ENCODE data around the gene EBF3. TPM values are rescaled to one million over a fixed set of nuclear protein-coding genes. Genes with fewer than 3 reads are reported as not detected.

Gene EBF3
- total RNA-seq, 1 experiment from 2014 or later, result not detected

- CTCF ChIA-PET, result no interaction called here
- no peaks in the 10 kb centered on the region for H3F3A ChIP-seq (ENCODE audit: low read length, unreplicated experiment)
- H3K4me3 ChIP-seq (ENCODE audit: low read length), result no peak overlapping the region
- POLR2A ChIA-PET (ENCODE audit: unreplicated experiment), result no interaction called here
- TF ChIP-seq EZH2phosphoT487 (IDR thresholded peaks at IDR 0.05; ENCODE audit: borderline replicate concordance, low read length), result no peak
- TF ChIP-seq EZH2 (IDR thresholded peaks at IDR 0.05; ENCODE audit: low read length, unreplicated experiment), result no peak
- TF ChIP-seq CTCF (conservative IDR thresholded peaks at IDR 0.05; ENCODE audit: low read depth, low read length), result no peak
- peaks cover 28% of the 10 kb centered on the region for H3K27me3 ChIP-seq (ENCODE audit: low read length)
- no peak overlapping the region for H3K27ac ChIP-seq (ENCODE audit: low read length)
- H3K4me2 ChIP-seq (ENCODE audit: low read length), result no peak overlapping the region
- no peaks in the 10 kb centered on the region for H3K36me3 ChIP-seq (ENCODE audit: low read depth, low read length)
- no peaks in the 10 kb centered on the region for H3K9me2 ChIP-seq (replicated peaks; ENCODE audit: low read length)
- no peaks in the 10 kb centered on the region for H3K79me2 ChIP-seq (ENCODE audit: low read length)
- no peaks in the 10 kb centered on the region for H3K4me1 ChIP-seq (ENCODE audit: insufficient read depth, low read length)
- no peak overlapping the region for H3K9ac ChIP-seq (ENCODE audit: low read length)
- intact Hi-C loops (cut with micrococcal nuclease), result no loop called here
- DNase-seq (no peak), ATAC-seq (no peak)
- H4K20me1 ChIP-seq (ENCODE audit: low read length), result no peaks in the 10 kb centered on the region
- H2AFZ ChIP-seq (ENCODE audit: low read length), result no peak overlapping the region
- no TSS peak for BruUV-seq (replicated peaks)
- H3K9me3 ChIP-seq (ENCODE audit: low read length), result no peaks in the 10 kb centered on the region
These were observed 73.9 kb downstream of the EBF3 start for GRCh38 chr10:129890170-129890569.

- H4K20me1 ChIP-seq (ENCODE audit: low read length), result no peaks in the 10 kb centered on the region
- no peaks in the 10 kb centered on the region for H3F3A ChIP-seq (ENCODE audit: low read length, unreplicated experiment)
- H3K9me2 ChIP-seq (replicated peaks; ENCODE audit: low read length), result no peaks in the 10 kb centered on the region
- CTCF ChIA-PET, result interaction anchor here (0.6 to 0.7 kb wide), 2 partner anchors 221 to 238 kb away, joined by 3 to 4 read pairs; no protein-coding TSS in a partner anchor
- ATAC-seq, result no peak; the same call in 1 of the 2 replicates
- POLR2A ChIA-PET (ENCODE audit: unreplicated experiment), result no interaction called here
- peak; percentile 16 for DNase-seq
- H3K4me2 ChIP-seq (ENCODE audit: low read length), result no peak overlapping the region
- H3K4me3 ChIP-seq (ENCODE audit: low read length), result no peak overlapping the region
- TF ChIP-seq EZH2phosphoT487 (IDR thresholded peaks at IDR 0.05; ENCODE audit: borderline replicate concordance, low read length) (no peak), CTCF (conservative IDR thresholded peaks at IDR 0.05; ENCODE audit: low read depth, low read length) (peak; percentile 56)
- H3K27me3 ChIP-seq (ENCODE audit: low read length), result peaks cover 19% of the 10 kb centered on the region
- H3K4me1 ChIP-seq (ENCODE audit: insufficient read depth, low read length), result no peaks in the 10 kb centered on the region
- H3K9me3 ChIP-seq (ENCODE audit: low read length), result no peaks in the 10 kb centered on the region
- BruUV-seq (replicated peaks), result no TSS peak
- intact Hi-C loops (cut with micrococcal nuclease), result no loop called here
- H3K27ac ChIP-seq (ENCODE audit: low read length), result no peak overlapping the region
- H3K79me2 ChIP-seq (ENCODE audit: low read length), result no peaks in the 10 kb centered on the region
- H3K36me3 ChIP-seq (ENCODE audit: low read depth, low read length), result no peaks in the 10 kb centered on the region
- H3K9ac ChIP-seq (ENCODE audit: low read length), result no peak overlapping the region
- H2AFZ ChIP-seq (ENCODE audit: low read length), result no peak overlapping the region
These were observed 75.1 kb downstream of the EBF3 start for GRCh38 chr10:129888784-129889616.
